H9 (cell line): ENCODE measurements around the gene SH3GL1. TPM values are rescaled to one million over a fixed set of nuclear protein-coding genes. Genes with fewer than 3 reads are reported as not detected.

Experiments
- DNase-seq: peaks from one replicate; pipeline ENCODE4 v3.0.0-alpha.2; 2017
- H2AFZ ChIP-seq: one replicate; pipeline ENCODE4 v1.6.1; 2013; ENCODE audit warnings: mild to moderate bottlenecking, low read length, control low read depth, moderate library complexity
- H2AK5ac ChIP-seq: 2 replicates; pipeline ENCODE4 v1.6.1; 2013; ENCODE audit warnings: low read length, control low read depth, mixed read lengths; ENCODE audit not compliant: insufficient read length
- H2BK120ac ChIP-seq: one replicate; pipeline ENCODE4 v1.6.1; 2013; ENCODE audit warnings: low read depth, mild to moderate bottlenecking, low read length, control low read depth, inconsistent platforms; ENCODE audit not compliant: poor library complexity, severe bottlenecking
- H2BK12ac ChIP-seq: 2 replicates; pipeline ENCODE4 v1.6.1; 2013; ENCODE audit warnings: low read length, control low read depth, mixed read lengths, low read depth; ENCODE audit not compliant: insufficient read length
- H2BK15ac ChIP-seq: 2 replicates; pipeline ENCODE4 v1.6.1; 2013; ENCODE audit warnings: low read depth, low read length, control low read depth
- H2BK20ac ChIP-seq: one replicate; pipeline ENCODE4 v1.6.1; 2013; ENCODE audit warnings: low read depth, mild to moderate bottlenecking, low read length, control low read depth, inconsistent platforms; ENCODE audit not compliant: poor library complexity, severe bottlenecking
- H2BK5ac ChIP-seq: 2 replicates; pipeline ENCODE4 v1.6.1; 2013; ENCODE audit warnings: low read length, control low read depth, mixed read lengths; ENCODE audit not compliant: insufficient read length
- H3K14ac ChIP-seq: 2 replicates; pipeline ENCODE4 v1.6.1; 2013; ENCODE audit warnings: low read length, control low read depth; ENCODE audit not compliant: insufficient read depth
- H3K18ac ChIP-seq: 2 replicates; pipeline ENCODE4 v1.6.1; 2013; ENCODE audit warnings: low read depth, mild to moderate bottlenecking, mixed read lengths, low read length, control low read depth; ENCODE audit not compliant: insufficient read length
- H3K23ac ChIP-seq: 2 replicates; pipeline ENCODE4 v1.6.1; 2013; ENCODE audit warnings: low read length, control low read depth, mixed read lengths, low read depth; ENCODE audit not compliant: insufficient read length
- H3K23me2 ChIP-seq: 2 replicates; pipeline ENCODE4 v1.6.1; 2013; ENCODE audit warnings: low read depth, mild to moderate bottlenecking, mixed read lengths, low read length, control low read depth; ENCODE audit not compliant: insufficient read length, poor library complexity, severe bottlenecking
- H3K27ac ChIP-seq: 2 replicates; pipeline ENCODE4 v1.5.1; 2013; ENCODE audit warnings: low read length, control low read depth, mixed read lengths, low read depth; ENCODE audit not compliant: insufficient read length
- H3K27me3 ChIP-seq: 2 replicates; pipeline ENCODE4 v1.6.1; 2013; ENCODE audit warnings: low read length, control low read depth, inconsistent platforms; ENCODE audit not compliant: insufficient read depth
- H3K4ac ChIP-seq: 2 replicates; pipeline ENCODE4 v1.6.1; 2013; ENCODE audit warnings: low read depth, mild to moderate bottlenecking, control low read depth, inconsistent platforms, low read length, moderate library complexity
- H3K4me1 ChIP-seq: 2 replicates; pipeline ENCODE4 v1.6.1; 2013; ENCODE audit warnings: low read length, control low read depth, inconsistent platforms; ENCODE audit not compliant: insufficient read depth
- H3K4me2 ChIP-seq: 2 replicates; pipeline ENCODE4 v1.6.1; 2013; ENCODE audit warnings: low read length, control low read depth, mixed read lengths; ENCODE audit not compliant: insufficient read length, insufficient read depth
- H3K56ac ChIP-seq: 2 replicates; pipeline ENCODE4 v1.6.1; 2013; ENCODE audit warnings: low read depth, mild to moderate bottlenecking, mixed read lengths, low read length, control low read depth; ENCODE audit not compliant: insufficient read length
- H3K79me1 ChIP-seq: 2 replicates; pipeline ENCODE4 v1.6.1; 2013; ENCODE audit warnings: low read depth, mild to moderate bottlenecking, moderate library complexity, low read length, control low read depth, inconsistent platforms; ENCODE audit not compliant: insufficient read depth, poor library complexity, severe bottlenecking
- H3K79me2 ChIP-seq: 2 replicates; pipeline ENCODE4 v1.6.1; 2013; ENCODE audit warnings: low read length, control low read depth, inconsistent platforms; ENCODE audit not compliant: insufficient read depth
- H3K9ac ChIP-seq: 2 replicates; pipeline ENCODE4 v1.6.1; 2013; ENCODE audit warnings: low read length, control low read depth, mixed read lengths; ENCODE audit not compliant: insufficient read length; ENCODE audit errors: extremely low read depth
- H3K9me3 ChIP-seq: one replicate; pipeline ENCODE4 v1.6.1; 2013; ENCODE audit warnings: low read depth, low read length, inconsistent platforms; ENCODE audit not compliant: control insufficient read depth
- H3T11ph ChIP-seq: one replicate; pipeline ENCODE4 v1.6.1; 2013; ENCODE audit warnings: mild to moderate bottlenecking, low read length, control low read depth, inconsistent platforms
- H4K20me1 ChIP-seq: one replicate; pipeline ENCODE4 v1.6.1; 2013; ENCODE audit not compliant: control insufficient read depth, insufficient read length, insufficient read depth
- H4K5ac ChIP-seq: 2 replicates; pipeline ENCODE4 v1.6.1; 2013; ENCODE audit warnings: low read depth, mild to moderate bottlenecking, mixed read lengths, low read length, control low read depth; ENCODE audit not compliant: insufficient read length
- H4K8ac ChIP-seq: replicated peaks from 2 replicates; pipeline ENCODE4 v1.6.1; 2013; ENCODE audit warnings: low read length, control low read depth, mixed read lengths, low read depth; ENCODE audit not compliant: insufficient read length
- H4K91ac ChIP-seq: 2 replicates; pipeline ENCODE4 v1.6.1; 2013; ENCODE audit warnings: low read depth, mild to moderate bottlenecking, moderate library complexity, mixed read lengths, low read length, control low read depth; ENCODE audit not compliant: insufficient read length
- H3K27ac Mint-ChIP-seq, 3 experiments: 2 replicates in 2 of 3; 3 replicates in 1 of 3; pipeline ENCODE4 v1.8.0; 2020 to 2021; ENCODE audit warnings: mixed read lengths in 3 of 3, mild to moderate bottlenecking in 1 of 3, moderate library complexity in 1 of 3
- H3K27me3 Mint-ChIP-seq: 2 replicates; pipeline ENCODE4 v1.8.0; 2021; ENCODE audit warnings: low read depth, mild to moderate bottlenecking, moderate library complexity, mixed read lengths
- H3K36me3 Mint-ChIP-seq, 3 experiments: 2 replicates in 2 of 3; 3 replicates in 1 of 3; pipeline ENCODE4 v1.8.0; 2020 to 2021; ENCODE audit warnings: low read depth in 3 of 3, mixed read lengths in 3 of 3; ENCODE audit not compliant: insufficient read depth in 1 of 3
- H3K4me1 Mint-ChIP-seq, 2 experiments: 2 replicates each; pipeline ENCODE4 v1.8.0; 2020; ENCODE audit warnings: mixed read lengths in 2 of 2
- H3K4me3 Mint-ChIP-seq, 2 experiments: 2 replicates in 1 of 2; 3 replicates in 1 of 2; pipeline ENCODE4 v1.8.0; 2020 to 2021; ENCODE audit warnings: mild to moderate bottlenecking in 2 of 2, mixed read lengths in 2 of 2, moderate library complexity in 1 of 2
- H3K9me3 Mint-ChIP-seq, 2 experiments: 2 replicates in 1 of 2; 3 replicates in 1 of 2; pipeline ENCODE4 v1.8.0; 2020; ENCODE audit warnings: mild to moderate bottlenecking in 2 of 2, mixed read lengths in 2 of 2, moderate library complexity in 1 of 2
- WGBS: extraction: QIAGEN DNeasy Blood & Tissue Kit; methylation state at CpG from one replicate; pipeline ENCODE4 v1.1.7; 2013; ENCODE audit warnings: missing lambda C conversion rate, low lambda C conversion rate, mixed read lengths; ENCODE audit not compliant: insufficient read length; ENCODE audit errors: extremely low coverage; 5-methylcytosine and 5-hydroxymethylcytosine counted together
- total RNA-seq: library from RNA; stranded (reverse); gene quantifications from 2 replicates; pipeline ENCODE4 v1.2.1, GENCODE V29; 2021
- TF ChIP-seq, protein P1 (sequence below): fragments of 200-600 bp; sonication (generic); conservative IDR thresholded peaks from 3 replicates; pipeline ENCODE4 v1.8.0; 2021; ENCODE audit warnings: antibody characterized with exemption, mild to moderate bottlenecking

Gene SH3GL1
- total RNA-seq, 1 experiment from 2014 or later = 85.5 TPM

DNA sequence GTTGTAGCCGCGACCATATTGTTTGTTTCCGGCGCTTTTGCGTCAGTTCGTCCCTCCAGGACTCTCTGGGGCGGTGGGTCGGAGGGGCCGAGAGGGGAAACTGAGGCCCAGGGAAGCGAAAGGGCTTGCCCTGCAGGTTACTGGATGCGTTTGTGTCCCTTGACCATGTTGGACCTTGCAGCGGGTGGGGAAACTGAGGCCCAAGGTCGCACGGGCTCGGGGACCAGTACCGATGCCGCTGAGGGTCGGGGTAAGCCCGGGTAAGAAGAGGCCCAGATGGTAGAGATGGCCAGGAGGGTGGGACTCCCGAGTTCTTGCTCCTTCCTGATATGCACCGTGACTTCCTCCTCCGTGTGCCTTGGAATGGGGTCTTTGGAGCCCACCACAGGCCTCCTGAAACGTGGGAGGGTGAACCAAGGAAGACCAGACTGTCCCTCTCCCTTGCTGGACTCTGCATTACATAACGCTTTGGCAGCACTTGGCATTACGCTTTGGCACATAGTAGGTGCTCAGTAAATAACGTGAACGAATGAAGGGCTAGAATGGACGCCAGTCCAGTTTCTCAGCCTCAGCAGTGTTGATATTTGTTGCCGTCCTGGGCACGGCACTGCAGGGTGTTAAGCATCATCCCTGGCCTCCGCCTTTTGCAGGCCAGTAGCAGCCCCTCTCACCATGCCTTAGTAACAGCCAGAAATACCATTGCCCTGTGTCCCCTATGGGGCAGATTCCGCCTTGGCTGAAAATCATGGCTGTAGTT is 2.8 kb upstream of the SH3GL1 start:
- Histone ChIP-seq H2AK5ac (no peak overlapping the region), H3K9me3 (no peaks in the 10 kb centered on the region), H2BK20ac (no peak overlapping the region), H4K20me1 (no peaks in the 10 kb centered on the region), H3K4ac (no peak overlapping the region), H3K4me1 (peaks cover 6% of the 10 kb centered on the region; the same call in 1 of the 2 replicates), H3T11ph (no peak overlapping the region), H3K4me2 (peak overlapping the region; percentile 86), H4K5ac (no peak overlapping the region), H3K79me1 (peaks cover 4% of the 10 kb centered on the region), H3K23ac (no peak overlapping the region), H3K79me2 (peaks cover 36% of the 10 kb centered on the region), H3K18ac (peak overlapping the region; percentile 79), H3K14ac (peak overlapping the region; percentile 93), H3K23me2 (peaks cover 9% of the 10 kb centered on the region), H4K8ac (no peak overlapping the region), H2BK15ac (no peak overlapping the region), H3K9ac (peak overlapping the region; percentile 75), H4K91ac (no peak overlapping the region), H3K27me3 (no peaks in the 10 kb centered on the region), H3K27ac (no peak overlapping the region), H2BK5ac (no peak overlapping the region), H3K56ac (no peak overlapping the region), H2BK120ac (no peak overlapping the region), H2BK12ac (no peak overlapping the region), H2AFZ (no peak overlapping the region)
- TF ChIP-seq, protein P1, sequence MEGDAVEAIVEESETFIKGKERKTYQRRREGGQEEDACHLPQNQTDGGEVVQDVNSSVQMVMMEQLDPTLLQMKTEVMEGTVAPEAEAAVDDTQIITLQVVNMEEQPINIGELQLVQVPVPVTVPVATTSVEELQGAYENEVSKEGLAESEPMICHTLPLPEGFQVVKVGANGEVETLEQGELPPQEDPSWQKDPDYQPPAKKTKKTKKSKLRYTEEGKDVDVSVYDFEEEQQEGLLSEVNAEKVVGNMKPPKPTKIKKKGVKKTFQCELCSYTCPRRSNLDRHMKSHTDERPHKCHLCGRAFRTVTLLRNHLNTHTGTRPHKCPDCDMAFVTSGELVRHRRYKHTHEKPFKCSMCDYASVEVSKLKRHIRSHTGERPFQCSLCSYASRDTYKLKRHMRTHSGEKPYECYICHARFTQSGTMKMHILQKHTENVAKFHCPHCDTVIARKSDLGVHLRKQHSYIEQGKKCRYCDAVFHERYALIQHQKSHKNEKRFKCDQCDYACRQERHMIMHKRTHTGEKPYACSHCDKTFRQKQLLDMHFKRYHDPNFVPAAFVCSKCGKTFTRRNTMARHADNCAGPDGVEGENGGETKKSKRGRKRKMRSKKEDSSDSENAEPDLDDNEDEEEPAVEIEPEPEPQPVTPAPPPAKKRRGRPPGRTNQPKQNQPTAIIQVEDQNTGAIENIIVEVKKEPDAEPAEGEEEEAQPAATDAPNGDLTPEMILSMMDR = no peak
- H3K9me3 Mint-ChIP-seq = no peaks in the 10 kb centered on the region
- H3K27me3 Mint-ChIP-seq = no peaks in the 10 kb centered on the region
- DNase-seq = peak; percentile 29
- no CpG with 5 or more reads among the region's 32 CpGs for WGBS
- H3K27ac Mint-ChIP-seq = peak overlapping the region; percentile 93 to 99 (median 96)
- peaks cover 54 to 65% of the 10 kb centered on the region in 2 experiments for H3K4me1 Mint-ChIP-seq
- peak overlapping the region; percentile 93 to 98 for H3K4me3 Mint-ChIP-seq
- peaks cover 20 to 44% (median 40%) of the 10 kb centered on the region in 3 experiments; a peak in 6 of 7 replicates for H3K36me3 Mint-ChIP-seq
